GM21390 (cell line): Measurements from ENCODE around the gene RIOX2.

ENCODE experiments used
- ATAC-seq: cut with Tn5 transposase; IDR thresholded peaks from one replicate; pipeline ENCODE4 v1.9.1; 2021; ENCODE audit not compliant: unreplicated experiment

Gene RIOX2

GRCh38 chr3:97956051-97956450 lies 16.2 kb downstream of the RIOX2 start:
- ATAC-seq: no peak

GRCh38 chr3:97954228-97954827 lies 17.9 kb downstream of the RIOX2 start:
- peak; percentile 47 for ATAC-seq

DNA sequence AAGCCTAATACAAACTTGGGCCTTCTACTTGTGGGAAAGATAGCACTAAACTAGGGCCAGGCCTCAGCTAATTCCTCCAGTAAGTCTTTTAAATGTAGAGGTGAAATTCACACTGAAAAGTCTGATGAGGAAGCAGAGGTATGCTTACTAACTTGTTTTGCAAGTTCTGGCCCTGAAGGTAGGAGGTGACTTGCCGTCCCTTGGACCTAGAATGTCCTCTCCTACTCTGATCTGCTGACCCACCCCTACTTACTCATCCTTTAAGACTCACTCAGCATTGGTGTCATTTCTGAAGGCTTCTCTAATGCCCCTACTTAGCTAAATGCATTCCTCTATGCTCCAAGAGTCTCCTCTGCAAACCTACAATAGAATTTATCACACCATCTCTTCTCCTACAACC lies 19.4 kb downstream of the RIOX2 start:
- ATAC-seq: no peak

DNA sequence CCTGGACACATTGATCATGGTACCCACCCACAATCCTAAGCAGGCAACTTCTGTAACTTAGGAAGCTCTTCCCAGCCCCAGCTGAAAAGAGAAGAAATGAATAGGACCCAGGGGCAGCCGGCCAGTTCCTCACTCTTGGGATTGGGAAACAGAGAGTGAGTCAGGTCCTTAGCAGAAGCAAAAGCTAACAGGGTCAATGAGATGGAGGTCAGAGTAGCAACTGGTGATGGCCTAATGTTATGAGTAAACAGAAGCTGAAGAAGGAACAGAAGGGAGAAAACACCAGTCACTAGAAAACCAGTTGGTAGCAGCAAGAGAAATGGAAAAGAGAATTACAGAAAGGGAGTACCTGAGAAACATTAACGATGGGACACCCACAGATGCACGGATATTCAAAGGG lies 20.0 kb downstream of the RIOX2 start:
- no peak for ATAC-seq

DNA sequence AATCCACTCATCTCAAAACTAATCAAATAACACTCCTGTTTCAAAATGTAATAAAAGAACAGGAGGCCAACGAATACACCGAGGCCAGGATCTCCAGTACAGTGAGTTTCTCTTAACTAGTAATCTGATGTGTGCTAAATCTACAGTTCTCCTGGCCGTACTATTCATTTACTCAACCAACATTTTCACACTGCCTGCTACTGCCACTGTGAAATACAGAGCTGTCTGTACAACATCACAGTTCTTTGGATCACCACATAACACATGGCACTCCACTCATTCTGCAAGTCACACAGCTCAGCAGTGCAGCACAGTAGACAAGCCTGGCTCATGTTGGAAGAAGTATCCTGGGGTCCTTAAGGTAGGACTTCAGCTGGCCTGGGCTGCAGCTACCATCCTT lies 21.9 kb downstream of the RIOX2 start:
- ATAC-seq: no peak

DNA sequence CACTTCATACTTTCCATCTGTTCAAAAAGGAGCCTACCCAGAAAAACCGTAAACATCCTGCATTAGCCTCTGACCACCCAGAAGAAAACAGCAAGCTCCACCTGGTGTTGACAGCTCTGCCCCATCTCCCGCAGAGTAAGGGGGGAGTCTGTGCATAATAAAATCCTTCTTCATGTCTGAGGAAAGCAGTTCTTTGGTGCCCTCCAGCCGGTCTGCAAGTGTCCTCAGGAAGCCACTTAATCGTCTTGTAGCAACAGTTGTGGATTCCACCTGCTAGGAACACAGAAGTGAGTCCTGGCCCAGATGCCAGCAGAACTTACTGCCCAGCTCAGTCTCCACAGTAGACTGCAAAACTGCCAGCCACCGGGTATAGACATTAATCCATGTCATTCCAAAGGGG lies 22.5 kb downstream of the RIOX2 start:
- no peak for ATAC-seq

DNA sequence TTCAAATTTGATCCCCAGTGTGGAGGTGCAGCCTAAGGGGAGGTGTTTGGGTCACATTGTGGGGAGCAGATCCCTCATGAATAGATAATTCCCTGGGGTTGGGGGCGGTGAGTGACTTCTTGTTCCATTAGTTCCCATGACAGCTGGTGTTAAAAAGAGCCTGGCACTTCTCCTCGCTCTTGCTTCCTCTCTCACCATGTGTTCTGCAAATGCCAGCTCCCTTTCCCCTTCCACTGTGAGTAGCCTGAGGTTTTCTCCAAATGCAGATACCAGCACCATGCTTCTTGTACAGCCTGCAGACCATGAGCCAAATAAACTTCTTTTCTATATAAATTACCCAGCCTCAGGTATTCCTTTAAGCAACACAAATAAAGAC lies 23.1 kb downstream of the RIOX2 start:
- ATAC-seq: no peak

- no peak for ATAC-seq
Measured at GRCh38 chr3:97948351-97949109, 23.7 kb downstream of the RIOX2 start.

- no peak for ATAC-seq
Measured at GRCh38 chr3:97942801-97943546, 29.3 kb downstream of the RIOX2 start.

- no peak for ATAC-seq
Measured at GRCh38 chr3:97940034-97940433, 32.2 kb downstream of the RIOX2 start.

DNA sequence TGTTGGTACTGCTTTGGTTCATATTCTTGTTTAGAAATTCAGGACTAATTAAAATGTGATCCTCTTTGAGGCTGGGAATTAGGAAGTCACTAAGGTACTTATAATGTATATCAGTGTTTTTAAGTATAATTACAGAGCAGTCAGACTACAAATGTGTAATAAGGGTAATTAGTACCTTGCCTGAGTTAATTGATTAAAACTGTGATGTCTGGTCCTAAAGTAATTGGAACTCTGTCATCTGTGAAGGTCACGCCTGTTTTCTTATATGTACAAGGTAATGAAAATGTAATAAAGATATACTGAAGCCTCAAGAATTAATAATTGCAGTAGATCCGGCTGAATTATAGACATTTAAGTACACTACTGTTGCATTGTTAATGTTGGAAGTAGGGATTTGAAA lies 32.8 kb downstream of the RIOX2 start:
- ATAC-seq: no peak

DNA sequence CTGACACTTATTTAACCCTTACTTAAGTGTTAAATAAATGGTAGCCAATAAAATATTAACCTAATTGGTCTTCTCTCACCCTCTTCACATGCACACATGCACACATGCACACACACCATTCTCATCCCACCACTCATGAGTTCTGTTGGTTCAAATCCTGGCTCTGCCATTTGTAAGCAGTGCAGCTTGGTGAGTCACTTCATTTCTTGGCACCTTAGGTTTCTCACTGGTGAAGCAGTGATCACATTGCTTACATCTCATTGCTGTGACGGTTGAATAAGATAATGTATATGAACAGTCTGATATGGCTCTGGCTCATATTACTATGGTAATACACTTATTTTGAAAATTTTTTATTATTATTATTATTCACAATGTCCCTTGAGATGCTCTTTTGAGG lies 33.8 kb downstream of the RIOX2 start:
- ATAC-seq: no peak

DNA sequence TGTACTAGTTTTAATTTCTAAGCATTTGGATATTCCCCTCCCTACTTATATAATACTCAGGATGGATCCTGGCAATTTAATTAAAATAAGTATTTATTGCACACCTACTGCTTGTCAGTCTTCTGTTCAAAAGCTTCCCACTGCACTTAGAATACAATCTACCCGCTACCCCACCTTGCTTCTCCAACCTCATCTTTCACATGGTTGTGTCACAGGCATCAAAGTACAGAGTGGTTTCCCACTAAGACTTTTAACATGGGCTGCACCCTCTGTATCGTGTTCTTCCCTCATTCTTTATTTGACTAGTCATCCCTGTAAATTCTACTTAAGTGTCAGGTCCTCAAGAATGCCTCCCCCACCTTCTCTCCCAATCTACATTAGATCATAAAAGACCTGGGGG lies 35.0 kb downstream of the RIOX2 start:
- no peak for ATAC-seq

GRCh38 chr3:97935842-97936241 lies 36.4 kb downstream of the RIOX2 start:
- no peak for ATAC-seq

DNA sequence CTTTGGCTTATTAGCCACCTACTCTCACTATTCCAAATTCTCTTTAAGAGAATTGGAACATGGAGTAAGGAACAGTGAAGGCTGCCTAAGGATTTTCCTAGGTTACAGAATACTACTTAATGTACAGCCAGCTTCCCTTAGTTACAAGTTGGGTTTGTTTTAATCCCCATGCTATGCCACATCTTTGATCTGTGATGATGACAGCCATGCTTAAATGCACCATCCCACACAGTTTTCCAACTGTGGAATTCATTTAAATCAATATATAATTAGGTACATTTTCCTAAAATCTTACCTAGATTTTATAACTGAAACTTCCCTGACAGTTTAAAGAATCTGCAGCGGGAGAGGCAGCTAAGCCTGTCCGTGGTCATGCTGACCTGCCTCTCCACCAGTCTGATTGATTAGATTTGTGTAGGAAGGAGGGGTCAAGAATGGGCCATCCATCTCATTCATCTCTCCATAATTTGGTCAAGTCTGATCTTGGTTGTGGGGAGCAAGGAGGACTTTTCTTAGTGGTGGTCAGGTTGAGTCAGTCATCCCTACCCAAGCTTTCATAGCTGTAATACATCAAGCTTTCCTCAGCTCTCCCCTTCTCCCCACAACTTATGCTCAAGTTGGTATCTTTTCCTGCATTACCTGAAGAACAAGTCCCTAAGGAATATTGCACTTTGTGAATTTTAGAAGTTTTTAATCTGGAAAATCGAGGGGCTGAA lies 37.1 kb downstream of the RIOX2 start:
- no peak for ATAC-seq

- ATAC-seq: no peak
Measured at GRCh38 chr3:97932387-97932801, 39.8 kb downstream of the RIOX2 start.

DNA sequence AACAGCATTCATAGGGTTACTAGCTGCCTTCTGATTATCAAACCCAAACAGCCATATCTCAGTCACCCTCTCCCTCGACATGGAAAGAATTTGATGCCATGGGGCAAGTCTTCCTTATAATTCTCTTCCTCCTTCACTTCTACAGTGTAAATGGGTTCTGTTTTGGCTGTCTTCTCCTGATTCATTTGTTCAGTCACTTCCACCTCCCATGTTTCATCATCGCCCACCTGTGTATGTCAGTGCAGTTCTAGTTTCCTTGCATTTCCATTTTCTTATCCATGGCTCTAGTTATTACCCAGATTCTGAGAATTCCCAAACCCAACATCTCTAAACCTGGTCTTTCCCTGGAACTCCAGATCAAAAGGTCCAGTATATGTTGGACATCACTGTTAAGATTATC lies 41.0 kb downstream of the RIOX2 start:
- ATAC-seq: no peak

GRCh38 chr3:97930018-97930417 lies 42.2 kb downstream of the RIOX2 start:
- ATAC-seq: no peak

- ATAC-seq: no peak
Measured at GRCh38 chr3:97928986-97929385, 43.2 kb downstream of the RIOX2 start.

DNA sequence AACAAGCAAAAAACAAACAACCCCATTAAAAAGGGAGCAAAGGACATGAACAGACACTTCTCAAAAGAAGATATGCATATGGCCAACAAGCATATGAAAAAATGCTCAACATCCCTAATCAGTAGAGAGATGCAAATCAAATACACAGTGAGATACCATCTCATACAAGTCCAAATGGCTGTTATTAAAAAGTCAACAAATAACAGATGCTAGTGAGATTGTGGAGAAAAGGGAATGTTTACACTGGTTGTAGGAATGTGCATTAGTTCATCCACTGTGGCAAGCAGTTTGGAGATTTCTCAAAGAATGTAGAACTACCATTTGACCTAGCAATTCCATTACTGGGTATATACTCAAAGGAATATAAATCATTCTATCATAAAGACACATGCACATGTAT lies 44.5 kb downstream of the RIOX2 start:
- ATAC-seq: no peak

DNA sequence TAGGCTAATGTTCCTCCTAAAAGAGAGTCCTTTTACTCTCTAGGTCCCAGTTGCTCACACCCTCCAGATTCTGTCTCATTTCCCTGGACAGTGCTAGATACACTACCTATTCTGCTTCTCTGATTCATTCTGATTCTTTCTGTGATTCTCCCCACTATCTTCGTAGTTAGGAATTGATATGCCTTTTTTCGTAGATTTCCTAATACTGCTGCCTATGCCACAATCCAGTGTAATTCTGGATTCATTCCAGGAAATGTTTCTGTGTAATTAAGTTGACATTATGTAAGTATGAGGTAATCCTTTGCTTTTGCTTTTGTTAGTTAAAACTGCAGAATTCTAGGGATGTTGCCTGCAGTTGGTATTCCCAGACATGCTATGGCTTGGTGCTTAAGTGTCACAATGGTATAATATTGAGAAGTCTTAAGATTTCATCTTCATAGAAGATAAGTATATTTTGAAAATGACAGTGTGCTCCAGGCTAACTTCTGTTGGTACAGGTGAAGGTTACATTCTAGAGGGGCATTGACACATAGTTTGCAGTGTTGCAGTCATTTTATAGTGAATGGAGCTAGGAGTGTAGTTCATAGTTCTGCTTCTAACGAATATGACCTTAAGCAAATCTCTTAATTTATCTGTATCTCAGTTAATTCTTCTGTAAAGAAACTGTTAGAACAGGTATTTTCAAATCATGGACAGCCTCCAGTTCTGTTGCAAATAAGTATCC lies 54.3 kb downstream of the RIOX2 start:
- ATAC-seq: no peak
